GM18508 (cell line): ENCODE measurements around the gene DNAH6.

Source experiments
- ATAC-seq: cut with Tn5 transposase; IDR thresholded peaks from one replicate; pipeline ENCODE4 v1.9.1; 2021; ENCODE audit warnings: moderate number of reproducible peaks; ENCODE audit not compliant: insufficient read depth, unreplicated experiment

DNAH6 gene

GRCh38 chr2:84613082-84613481, 96.8 kb downstream of the DNAH6 start:
- no peak for ATAC-seq

GRCh38 chr2:84619794-84620371, 103.6 kb downstream of the DNAH6 start:
- ATAC-seq, result no peak

- ATAC-seq, result no peak
Measured at GRCh38 chr2:84628486-84628885, 112.2 kb downstream of the DNAH6 start.

- ATAC-seq, result no peak
Measured at GRCh38 chr2:84629550-84629949, 113.3 kb downstream of the DNAH6 start.

- no peak for ATAC-seq
Measured at GRCh38 chr2:84631047-84631446, 114.7 kb downstream of the DNAH6 start.

- ATAC-seq, result no peak
Measured at GRCh38 chr2:84631985-84632384, 115.7 kb downstream of the DNAH6 start.

GRCh38 chr2:84636080-84636971, 120.0 kb downstream of the DNAH6 start:
- no peak for ATAC-seq

GRCh38 chr2:84639751-84640150, 123.5 kb downstream of the DNAH6 start:
- no peak for ATAC-seq

- no peak for ATAC-seq
Measured at GRCh38 chr2:84640411-84640810, 124.1 kb downstream of the DNAH6 start.

- ATAC-seq, result no peak
Measured at GRCh38 chr2:84641021-84641420, 124.7 kb downstream of the DNAH6 start.

GRCh38 chr2:84643991-84644390, 127.7 kb downstream of the DNAH6 start:
- ATAC-seq, result no peak

- ATAC-seq, result no peak
Measured at GRCh38 chr2:84646514-84646913, 130.2 kb downstream of the DNAH6 start.

GRCh38 chr2:84647267-84647666, 131.0 kb downstream of the DNAH6 start:
- no peak for ATAC-seq

- no peak for ATAC-seq
Measured at GRCh38 chr2:84649058-84649457, 132.8 kb downstream of the DNAH6 start.

GRCh38 chr2:84649487-84650142, 133.3 kb downstream of the DNAH6 start:
- ATAC-seq, result no peak

- ATAC-seq, result no peak
Measured at GRCh38 chr2:84652431-84652830, 136.1 kb downstream of the DNAH6 start.

GRCh38 chr2:84653302-84653701, 137.0 kb downstream of the DNAH6 start:
- no peak for ATAC-seq

GRCh38 chr2:84654414-84654813, 138.1 kb downstream of the DNAH6 start:
- no peak for ATAC-seq

- no peak for ATAC-seq
Measured at GRCh38 chr2:84669122-84669521, 152.8 kb downstream of the DNAH6 start.

- no peak for ATAC-seq
Measured at GRCh38 chr2:84674099-84674498, 157.8 kb downstream of the DNAH6 start.

- no peak for ATAC-seq
Measured at GRCh38 chr2:84674586-84674985, 158.3 kb downstream of the DNAH6 start.
